Adrenal gland (tissue), 5 donors: ENCODE data around the gene RPL3.

ENCODE experiments used
- POLR2A ChIP-seq, 2 donors: fragments of 450-650 bp; IDR thresholded peaks; one replicate each; pipeline ENCODE4 v1.6.1; 2017; ENCODE audit warnings: antibody characterized with exemption in 2 of 2, mild to moderate bottlenecking in 2 of 2, moderate library complexity in 1 of 2
- TF ChIP-seq, protein P1 (sequence below), 6 experiments: fragments of 450-650 bp in 4 of 6; fragments of 200-600 bp in 2 of 6; sonication (generic) in 1 of 6; IDR thresholded peaks; 1 replicate in 5 of 6; 2 replicates in 1 of 6; pipeline versions ENCODE4 v1.5.1 to v1.8.0; 2016 to 2021; ENCODE audit warnings: antibody characterized with exemption in 6 of 6, mild to moderate bottlenecking in 2 of 6, moderate library complexity in 1 of 6
- donor health status: DM: no; HTN: no; CAD: no.

DNA sequence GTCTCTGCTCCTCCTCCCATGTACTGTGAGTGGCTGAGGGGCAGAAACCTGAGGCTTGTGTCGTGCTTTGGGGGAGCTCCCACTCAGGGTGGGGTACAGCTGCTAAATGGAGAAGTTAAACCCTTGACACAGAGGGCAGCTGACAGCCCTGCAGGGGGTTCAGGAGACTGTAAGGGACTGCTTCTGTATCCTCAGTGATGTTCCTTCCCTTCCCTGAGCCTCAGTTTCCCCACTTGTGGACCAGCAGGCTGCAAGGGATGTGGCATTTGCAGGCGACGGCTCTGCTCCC is 46.0 kb upstream of the RPL3 start:
- TF ChIP-seq, protein P1, sequence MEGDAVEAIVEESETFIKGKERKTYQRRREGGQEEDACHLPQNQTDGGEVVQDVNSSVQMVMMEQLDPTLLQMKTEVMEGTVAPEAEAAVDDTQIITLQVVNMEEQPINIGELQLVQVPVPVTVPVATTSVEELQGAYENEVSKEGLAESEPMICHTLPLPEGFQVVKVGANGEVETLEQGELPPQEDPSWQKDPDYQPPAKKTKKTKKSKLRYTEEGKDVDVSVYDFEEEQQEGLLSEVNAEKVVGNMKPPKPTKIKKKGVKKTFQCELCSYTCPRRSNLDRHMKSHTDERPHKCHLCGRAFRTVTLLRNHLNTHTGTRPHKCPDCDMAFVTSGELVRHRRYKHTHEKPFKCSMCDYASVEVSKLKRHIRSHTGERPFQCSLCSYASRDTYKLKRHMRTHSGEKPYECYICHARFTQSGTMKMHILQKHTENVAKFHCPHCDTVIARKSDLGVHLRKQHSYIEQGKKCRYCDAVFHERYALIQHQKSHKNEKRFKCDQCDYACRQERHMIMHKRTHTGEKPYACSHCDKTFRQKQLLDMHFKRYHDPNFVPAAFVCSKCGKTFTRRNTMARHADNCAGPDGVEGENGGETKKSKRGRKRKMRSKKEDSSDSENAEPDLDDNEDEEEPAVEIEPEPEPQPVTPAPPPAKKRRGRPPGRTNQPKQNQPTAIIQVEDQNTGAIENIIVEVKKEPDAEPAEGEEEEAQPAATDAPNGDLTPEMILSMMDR (IDR thresholded peaks at IDR 0.05) = no peak
- no peak for TF ChIP-seq POLR2A (IDR thresholded peaks at IDR 0.05)
